HepG2 (cell line): ENCODE data around the gene NUB1. TPM values are rescaled to one million over a fixed set of nuclear protein-coding genes. Genes with fewer than 3 reads are reported as not detected.

ENCODE experiments used
- ATAC-seq: fragments of 200-7000 bp; cut with Tn5 transposase; 3 replicates; pipeline ENCODE4 v1.9.1; 2020; ENCODE audit warnings: mild to moderate bottlenecking, moderate library complexity
- BruUV-seq: library from RNA; stranded (reverse); fragments of 400-500 nt; replicated peaks from 2 replicates; lab custom pipeline; 2021; lab: Mats Ljungman, UMichigan
- CTCF ChIA-PET: fragments of 300-600 bp; formaldehyde crosslinking; extraction: SDS; loops from one replicate; lab custom pipeline; 2021; ENCODE audit warnings: low total read pairs, inconsistent platforms, low intra/inter-chr PET ratio; lab: Yijun Ruan, JAX
- POLR2A ChIA-PET: fragments of 350-600 bp; sonication (Branson Sonifier 250); formaldehyde crosslinking; loops from one replicate; lab custom pipeline; 2020; ENCODE audit warnings: antibody characterized with exemption, inconsistent platforms; lab: Yijun Ruan, JAX
- DNase-seq: peaks from one replicate; pipeline ENCODE4 v3.0.0-alpha.2; 2015; ENCODE audit warnings: low spot score
- FAIRE-seq: peaks from 3 replicates; lab custom pipeline; 2011; peaks lifted over from hg19 to GRCh38; lab: Jason Lieb, UNC
- H2AFZ ChIP-seq: one replicate; pipeline ENCODE4 v1.6.1; 2011; ENCODE audit warnings: low read length, inconsistent platforms
- H3K27ac ChIP-seq: fragments of 300-600 bp; 3 replicates; pipeline ENCODE4 v1.8.0; 2011; ENCODE audit warnings: mixed run types, mild to moderate bottlenecking, mixed read lengths, low read length, inconsistent platforms; ENCODE audit not compliant: insufficient read depth; ENCODE audit errors: extremely low read length
- H3K27me3 ChIP-seq, 2 experiments: fragments of 200-600 bp in 1 of 2; 2 replicates in 1 of 2; 3 replicates in 1 of 2; pipeline versions ENCODE4 v1.6.0 to v1.8.0; 2011; ENCODE audit warnings: low read length in 2 of 2, mild to moderate bottlenecking in 2 of 2, moderate library complexity in 2 of 2, inconsistent platforms in 1 of 2; ENCODE audit not compliant: insufficient read depth in 2 of 2, control insufficient read depth in 1 of 2
- H3K36me3 ChIP-seq, 2 experiments: fragments of 200-600 bp in 1 of 2; replicated peaks in 1 of 2; 2 replicates in 1 of 2; 3 replicates in 1 of 2; pipeline versions ENCODE4 v1.5.1 to v1.8.0; 2011; ENCODE audit warnings: low read length in 2 of 2, inconsistent platforms in 1 of 2; ENCODE audit not compliant: insufficient read depth in 2 of 2, control insufficient read depth in 1 of 2
- H3K4me1 ChIP-seq: 2 replicates; pipeline ENCODE4 v1.5.1; 2012; ENCODE audit warnings: low read length, inconsistent platforms; ENCODE audit not compliant: insufficient read depth
- H3K4me2 ChIP-seq: 2 replicates; pipeline ENCODE4 v1.6.0; 2011; ENCODE audit warnings: low read depth, low read length, inconsistent platforms
- H3K4me3 ChIP-seq, 3 experiments: fragments of 200-600 bp in 1 of 3; sonication (generic), shearing (Covaris generic) in 1 of 3; replicated peaks in 1 of 3; 2 replicates each; pipeline ENCODE4 v1.5.1; 2011 to 2016; ENCODE audit warnings: low read length in 3 of 3, inconsistent platforms in 2 of 3, low read depth in 2 of 3, mild to moderate bottlenecking in 2 of 3, control low read depth in 1 of 3, mixed read lengths in 1 of 3; ENCODE audit not compliant: insufficient read depth in 1 of 3
- H3K79me2 ChIP-seq: one replicate; pipeline ENCODE4 v1.6.1; 2011; ENCODE audit warnings: low read length, inconsistent platforms; ENCODE audit not compliant: insufficient read depth
- H3K9ac ChIP-seq: 2 replicates; pipeline ENCODE4 v1.6.0; 2011; ENCODE audit warnings: mild to moderate bottlenecking, low read depth, low read length, inconsistent platforms; ENCODE audit not compliant: insufficient read depth
- H3K9me3 ChIP-seq: 2 replicates; pipeline ENCODE4 v1.5.1; 2012; ENCODE audit warnings: mild to moderate bottlenecking, low read length
- H4K20me1 ChIP-seq: 2 replicates; pipeline ENCODE4 v1.6.0; 2011; ENCODE audit warnings: inconsistent platforms, mild to moderate bottlenecking, low read length, moderate library complexity; ENCODE audit not compliant: insufficient read depth
- HMG20B ChIP-seq: conservative IDR thresholded peaks from 2 replicates; pipeline ENCODE4 v1.6.1; 2016; ENCODE audit warnings: missing genetic modification reagents, missing compliant biosample characterization
- ISL2 ChIP-seq: sonication (generic); formaldehyde crosslinking; IDR thresholded peaks from 2 replicates; pipeline ENCODE4 v1.5.0; 2020; ENCODE audit warnings: missing genetic modification reagents
- RAD21 ChIP-seq: fragments of 450-650 bp; formaldehyde crosslinking; IDR thresholded peaks from 2 replicates; pipeline ENCODE4 v1.5.0; 2020; ENCODE audit warnings: mild to moderate bottlenecking
- SIX1 ChIP-seq: sonication (generic); formaldehyde crosslinking; IDR thresholded peaks from 2 replicates; pipeline ENCODE4 v1.4.0; 2020; ENCODE audit warnings: missing genetic modification reagents, borderline replicate concordance
- SRY ChIP-seq: sonication (generic); formaldehyde crosslinking; IDR thresholded peaks from 2 replicates; pipeline ENCODE4 v1.8.0; 2022; ENCODE audit warnings: mild to moderate bottlenecking, missing genetic modification reagents
- ZNF10 ChIP-seq: sonication (generic); formaldehyde crosslinking; IDR thresholded peaks from 2 replicates; pipeline ENCODE4 v1.4.0; 2020; ENCODE audit warnings: mild to moderate bottlenecking, low read depth, missing genetic modification reagents, borderline replicate concordance
- WGBS: methylation state at CpG from one replicate; pipeline ENCODE4 v1.1.6; 2017; ENCODE audit warnings: low lambda C conversion rate; 5-methylcytosine and 5-hydroxymethylcytosine counted together
- in situ Hi-C: cut with HindIII; loops from 2 replicates; pipeline ENCODE4 v1.10.0; 2017; ENCODE audit warnings: low pct_unique_long_range_greater_than_20kb; ENCODE audit not compliant: extremely low pct_ligation_motif_present
- intact Hi-C: fragments of 100-400 bp; cut with micrococcal nuclease; formaldehyde crosslinking; loops from one replicate; pipeline ENCODE4 v1.10.0; 2022; ENCODE audit not compliant: unreplicated experiment
- polyA plus RNA-seq, 8 experiments: library from polyadenylated mRNA; depleted of rRNA in 3 of 8; stranded (reverse) in 7 of 8; unstranded in 1 of 8; fragments of >200 nt; fragmentation: Illumina TruSeq in 4 of 8; extraction: Trizol in 4 of 8; gene quantifications; 2 replicates each; pipeline versions ENCODE4 v1.2.1 to v1.2.3, GENCODE V29; 2011 to 2016; ENCODE audit warnings: low read depth in 4 of 8, missing spikeins in 1 of 8, mixed read lengths in 1 of 8; ENCODE audit not compliant: insufficient read depth in 1 of 8
- total RNA-seq, 5 experiments: library from RNA; depleted of rRNA; stranded (reverse); fragments of >200 nt; fragmentation: Illumina TruSeq; extraction: Trizol; gene quantifications; 2 replicates each; pipeline ENCODE4 v1.2.3, GENCODE V29; 2016; ENCODE audit warnings: low read depth in 1 of 5
- TF ChIP-seq, protein P1 (sequence below): sonication (generic); formaldehyde crosslinking; IDR thresholded peaks from 2 replicates; pipeline ENCODE4 v1.5.0; 2020; ENCODE audit warnings: mild to moderate bottlenecking, missing genetic modification reagents, moderate library complexity
- TF ChIP-seq, protein P2 (sequence below): sonication (generic); formaldehyde crosslinking; IDR thresholded peaks from 2 replicates; pipeline ENCODE4 v1.4.0; 2020; ENCODE audit warnings: missing genetic modification reagents
- TF ChIP-seq, protein P3 (sequence below): sonication (generic); formaldehyde crosslinking; IDR thresholded peaks from 2 replicates; pipeline ENCODE4 v1.8.0; 2022; ENCODE audit warnings: mild to moderate bottlenecking, missing genetic modification reagents, moderate library complexity

NUB1 gene
- total and polyA plus RNA-seq, 2 of the 13 experiments (the other 11 are each of a cell fraction or from before 2014, with no cell fraction given): 27.1 to 37.0 TPM

DNA sequence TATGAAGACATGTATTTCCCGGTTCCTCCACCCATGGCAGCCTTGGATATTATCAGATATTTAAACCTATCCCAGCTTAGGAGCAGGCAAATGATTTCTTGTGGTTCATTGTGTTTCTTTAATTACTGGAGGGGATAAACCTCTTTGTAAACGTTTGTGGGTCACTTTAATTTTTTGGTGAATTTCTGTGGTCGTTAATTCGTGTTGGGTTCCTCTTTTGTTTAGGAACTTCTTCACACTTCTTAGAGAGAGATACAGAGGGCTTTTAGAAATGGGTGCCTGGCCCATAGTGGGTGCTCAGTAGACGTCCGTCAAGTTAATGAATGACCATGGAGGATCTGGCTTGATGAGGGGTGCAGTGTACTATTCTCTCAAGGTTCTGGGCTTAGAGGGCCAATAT is 27.2 kb upstream of the NUB1 start:
- Histone ChIP-seq H3K9me3 (peaks cover 15% of the 10 kb centered on the region), H4K20me1 (no peaks in the 10 kb centered on the region), H2AFZ (no peak overlapping the region), H3K79me2 (no peaks in the 10 kb centered on the region), H3K4me2 (no peak overlapping the region), H3K4me3 (no peak overlapping the region), H3K4me1 (peaks cover 6% of the 10 kb centered on the region; the same call in 1 of the 2 replicates), H3K36me3 (no peaks in the 10 kb centered on the region), H3K27me3 (peaks cover 1 to 4% of the 10 kb centered on the region in 2 experiments; a peak in 1 of 5 replicates), H3K27ac (no peak overlapping the region), H3K9ac (no peak overlapping the region)
- ChIA-PET CTCF (interaction anchor here (0.8 to 3.7 kb wide), 3 partner anchors 19 to 36 kb away, joined by 5 to 60 read pairs (median 5); partner anchors contain the start of gene NUB1), POLR2A (no interaction called here)
- no TSS peak for BruUV-seq
- DNase-seq (no peak), ATAC-seq (no peak), FAIRE-seq (no peak)
- intact Hi-C loops (no loop called here), in situ Hi-C loops (no loop called here)
- TF ChIP-seq SIX1: no peak
- 23% methylated on average over 6 of the region's 6 CpGs for WGBS

DNA sequence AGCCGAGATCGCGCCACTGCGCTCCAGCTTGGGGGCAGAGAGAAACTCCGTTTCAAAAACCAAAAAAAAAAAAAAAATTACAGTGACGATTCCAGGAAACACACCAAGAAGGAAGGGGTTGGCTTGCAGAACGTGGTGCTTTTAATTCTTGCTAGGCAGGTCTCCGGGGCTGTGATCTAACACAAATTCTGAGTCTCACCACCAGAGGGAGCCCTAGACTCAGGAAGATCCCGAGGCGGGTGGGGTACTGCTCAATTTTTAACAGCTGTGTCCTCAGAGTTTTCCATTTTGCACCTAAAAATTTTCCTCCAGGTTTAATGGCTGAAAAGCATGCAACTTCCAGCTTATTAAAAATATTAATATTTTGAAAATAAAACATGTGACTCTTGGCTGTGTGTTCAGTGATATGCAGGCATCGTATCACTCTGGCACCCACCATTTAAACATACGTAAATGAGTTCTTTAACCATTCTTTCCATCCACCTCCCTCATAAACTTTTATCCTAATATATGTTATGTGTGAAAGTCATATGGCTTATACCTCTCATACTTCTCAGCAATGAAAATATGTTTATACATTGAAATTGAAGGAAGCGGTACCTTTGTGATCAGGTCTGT is 26.5 kb upstream of the NUB1 start:
- intact Hi-C loops: loop anchor here (1.0 kb wide), 1 partner anchor 35 kb away; no protein-coding TSS in a partner anchor
- ATAC-seq: peak; percentile 78
- peak overlapping the region; percentile 5; the same call in 1 of the 2 replicates for H3K4me2 ChIP-seq
- no peak for TF ChIP-seq ZNF10 (CRISPR knock-in tag)
- no peak for TF ChIP-seq SRY (CRISPR knock-in tag)
- no peak for TF ChIP-seq HMG20B (CRISPR knock-in tag)
- TF ChIP-seq, protein P1, sequence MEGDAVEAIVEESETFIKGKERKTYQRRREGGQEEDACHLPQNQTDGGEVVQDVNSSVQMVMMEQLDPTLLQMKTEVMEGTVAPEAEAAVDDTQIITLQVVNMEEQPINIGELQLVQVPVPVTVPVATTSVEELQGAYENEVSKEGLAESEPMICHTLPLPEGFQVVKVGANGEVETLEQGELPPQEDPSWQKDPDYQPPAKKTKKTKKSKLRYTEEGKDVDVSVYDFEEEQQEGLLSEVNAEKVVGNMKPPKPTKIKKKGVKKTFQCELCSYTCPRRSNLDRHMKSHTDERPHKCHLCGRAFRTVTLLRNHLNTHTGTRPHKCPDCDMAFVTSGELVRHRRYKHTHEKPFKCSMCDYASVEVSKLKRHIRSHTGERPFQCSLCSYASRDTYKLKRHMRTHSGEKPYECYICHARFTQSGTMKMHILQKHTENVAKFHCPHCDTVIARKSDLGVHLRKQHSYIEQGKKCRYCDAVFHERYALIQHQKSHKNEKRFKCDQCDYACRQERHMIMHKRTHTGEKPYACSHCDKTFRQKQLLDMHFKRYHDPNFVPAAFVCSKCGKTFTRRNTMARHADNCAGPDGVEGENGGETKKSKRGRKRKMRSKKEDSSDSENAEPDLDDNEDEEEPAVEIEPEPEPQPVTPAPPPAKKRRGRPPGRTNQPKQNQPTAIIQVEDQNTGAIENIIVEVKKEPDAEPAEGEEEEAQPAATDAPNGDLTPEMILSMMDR (CRISPR knock-in tag): peak; percentile 76
- TF ChIP-seq, protein P2, sequence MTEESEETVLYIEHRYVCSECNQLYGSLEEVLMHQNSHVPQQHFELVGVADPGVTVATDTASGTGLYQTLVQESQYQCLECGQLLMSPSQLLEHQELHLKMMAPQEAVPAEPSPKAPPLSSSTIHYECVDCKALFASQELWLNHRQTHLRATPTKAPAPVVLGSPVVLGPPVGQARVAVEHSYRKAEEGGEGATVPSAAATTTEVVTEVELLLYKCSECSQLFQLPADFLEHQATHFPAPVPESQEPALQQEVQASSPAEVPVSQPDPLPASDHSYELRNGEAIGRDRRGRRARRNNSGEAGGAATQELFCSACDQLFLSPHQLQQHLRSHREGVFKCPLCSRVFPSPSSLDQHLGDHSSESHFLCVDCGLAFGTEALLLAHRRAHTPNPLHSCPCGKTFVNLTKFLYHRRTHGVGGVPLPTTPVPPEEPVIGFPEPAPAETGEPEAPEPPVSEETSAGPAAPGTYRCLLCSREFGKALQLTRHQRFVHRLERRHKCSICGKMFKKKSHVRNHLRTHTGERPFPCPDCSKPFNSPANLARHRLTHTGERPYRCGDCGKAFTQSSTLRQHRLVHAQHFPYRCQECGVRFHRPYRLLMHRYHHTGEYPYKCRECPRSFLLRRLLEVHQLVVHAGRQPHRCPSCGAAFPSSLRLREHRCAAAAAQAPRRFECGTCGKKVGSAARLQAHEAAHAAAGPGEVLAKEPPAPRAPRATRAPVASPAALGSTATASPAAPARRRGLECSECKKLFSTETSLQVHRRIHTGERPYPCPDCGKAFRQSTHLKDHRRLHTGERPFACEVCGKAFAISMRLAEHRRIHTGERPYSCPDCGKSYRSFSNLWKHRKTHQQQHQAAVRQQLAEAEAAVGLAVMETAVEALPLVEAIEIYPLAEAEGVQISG (CRISPR knock-in tag): no peak
- TF ChIP-seq, protein P3, sequence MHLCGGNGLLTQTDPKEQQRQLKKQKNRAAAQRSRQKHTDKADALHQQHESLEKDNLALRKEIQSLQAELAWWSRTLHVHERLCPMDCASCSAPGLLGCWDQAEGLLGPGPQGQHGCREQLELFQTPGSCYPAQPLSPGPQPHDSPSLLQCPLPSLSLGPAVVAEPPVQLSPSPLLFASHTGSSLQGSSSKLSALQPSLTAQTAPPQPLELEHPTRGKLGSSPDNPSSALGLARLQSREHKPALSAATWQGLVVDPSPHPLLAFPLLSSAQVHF: no peak
- peak; percentile 66; the same call in 1 of the 2 replicates for TF ChIP-seq RAD21 (CRISPR knock-in tag)
- TF ChIP-seq ISL2: no peak

More for the DNA sequence above, 26.5 kb upstream of the NUB1 start:
- WGBS: 16% methylated on average over 13 of the region's 13 CpGs
- DNase-seq: peak; percentile 38
- POLR2A ChIA-PET: interaction anchor here (1.2 kb wide), 1 partner anchor 35 kb away, joined by 3 read pairs; no protein-coding TSS in a partner anchor
- Histone ChIP-seq H3K4me1 (peaks cover 6% of the 10 kb centered on the region; the same call in 1 of the 2 replicates), H3K36me3 (no peaks in the 10 kb centered on the region), H3K9me3 (peaks cover 22% of the 10 kb centered on the region), H3K9ac (no peak overlapping the region), H3K27me3 (peaks cover 1 to 4% of the 10 kb centered on the region in 2 experiments; a peak in 1 of 5 replicates), H2AFZ (no peak overlapping the region), H3K27ac (no peak overlapping the region), H4K20me1 (no peaks in the 10 kb centered on the region), H3K79me2 (no peaks in the 10 kb centered on the region), H3K4me3 (no peak overlapping the region)
- in situ Hi-C loops: loop anchor here (5.0 kb wide), 1 partner anchor 37 kb away; no protein-coding TSS in a partner anchor
- CTCF ChIA-PET: interaction anchor here (0.8 to 3.7 kb wide), 4 partner anchors 18 to 133 kb away, joined by 5 to 60 read pairs (median 5); partner anchors contain the start of gene NUB1
- peak; percentile 82 for FAIRE-seq
- BruUV-seq: no TSS peak
